LNCAP (cell line): Measurements from ENCODE around the gene FLNC.

Experiments
- TF ChIP-seq, protein P1 (sequence below): fragments of 450-650 bp; IDR thresholded peaks from 2 replicates; pipeline ENCODE4 v1.5.1; 2017; ENCODE audit warnings: mild to moderate bottlenecking

FLNC gene

DNA sequence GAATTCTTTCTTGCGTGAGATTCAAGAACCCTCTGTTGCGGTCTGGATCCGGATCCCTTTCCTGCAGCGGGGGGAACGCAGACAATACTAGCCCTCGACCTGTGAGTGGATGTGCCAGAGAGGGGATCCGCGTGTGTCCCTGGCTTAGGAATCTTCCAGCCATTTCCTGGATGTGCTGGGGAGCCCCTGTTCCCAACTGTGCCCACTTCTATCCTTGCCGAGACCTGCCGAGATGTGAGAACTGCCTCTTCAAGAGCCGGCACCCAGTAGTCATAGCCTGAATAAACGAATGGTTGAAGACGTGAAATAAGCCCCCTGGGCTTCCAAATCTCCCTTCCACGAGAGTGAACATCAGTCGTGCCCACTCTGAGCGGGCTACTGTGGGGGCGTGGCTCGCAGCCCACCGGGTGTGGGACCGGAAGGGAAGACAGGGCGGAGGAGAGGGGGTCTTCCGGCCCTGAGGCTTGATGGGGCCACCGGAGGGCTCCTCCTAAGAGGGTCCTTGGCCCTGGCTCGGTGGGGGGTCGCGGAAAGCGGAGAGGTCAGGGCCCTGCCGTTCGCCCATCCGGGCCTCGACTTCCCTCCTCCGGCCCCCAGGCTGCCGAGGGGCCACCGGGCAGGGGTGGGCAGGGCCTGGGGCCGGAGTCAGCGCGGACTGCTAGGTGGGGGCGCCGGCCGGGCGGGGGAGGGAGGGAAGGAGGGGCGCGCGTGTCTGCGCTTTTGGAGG, 39.7 kb upstream of the FLNC start:
- TF ChIP-seq, protein P1, sequence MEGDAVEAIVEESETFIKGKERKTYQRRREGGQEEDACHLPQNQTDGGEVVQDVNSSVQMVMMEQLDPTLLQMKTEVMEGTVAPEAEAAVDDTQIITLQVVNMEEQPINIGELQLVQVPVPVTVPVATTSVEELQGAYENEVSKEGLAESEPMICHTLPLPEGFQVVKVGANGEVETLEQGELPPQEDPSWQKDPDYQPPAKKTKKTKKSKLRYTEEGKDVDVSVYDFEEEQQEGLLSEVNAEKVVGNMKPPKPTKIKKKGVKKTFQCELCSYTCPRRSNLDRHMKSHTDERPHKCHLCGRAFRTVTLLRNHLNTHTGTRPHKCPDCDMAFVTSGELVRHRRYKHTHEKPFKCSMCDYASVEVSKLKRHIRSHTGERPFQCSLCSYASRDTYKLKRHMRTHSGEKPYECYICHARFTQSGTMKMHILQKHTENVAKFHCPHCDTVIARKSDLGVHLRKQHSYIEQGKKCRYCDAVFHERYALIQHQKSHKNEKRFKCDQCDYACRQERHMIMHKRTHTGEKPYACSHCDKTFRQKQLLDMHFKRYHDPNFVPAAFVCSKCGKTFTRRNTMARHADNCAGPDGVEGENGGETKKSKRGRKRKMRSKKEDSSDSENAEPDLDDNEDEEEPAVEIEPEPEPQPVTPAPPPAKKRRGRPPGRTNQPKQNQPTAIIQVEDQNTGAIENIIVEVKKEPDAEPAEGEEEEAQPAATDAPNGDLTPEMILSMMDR = no peak

DNA sequence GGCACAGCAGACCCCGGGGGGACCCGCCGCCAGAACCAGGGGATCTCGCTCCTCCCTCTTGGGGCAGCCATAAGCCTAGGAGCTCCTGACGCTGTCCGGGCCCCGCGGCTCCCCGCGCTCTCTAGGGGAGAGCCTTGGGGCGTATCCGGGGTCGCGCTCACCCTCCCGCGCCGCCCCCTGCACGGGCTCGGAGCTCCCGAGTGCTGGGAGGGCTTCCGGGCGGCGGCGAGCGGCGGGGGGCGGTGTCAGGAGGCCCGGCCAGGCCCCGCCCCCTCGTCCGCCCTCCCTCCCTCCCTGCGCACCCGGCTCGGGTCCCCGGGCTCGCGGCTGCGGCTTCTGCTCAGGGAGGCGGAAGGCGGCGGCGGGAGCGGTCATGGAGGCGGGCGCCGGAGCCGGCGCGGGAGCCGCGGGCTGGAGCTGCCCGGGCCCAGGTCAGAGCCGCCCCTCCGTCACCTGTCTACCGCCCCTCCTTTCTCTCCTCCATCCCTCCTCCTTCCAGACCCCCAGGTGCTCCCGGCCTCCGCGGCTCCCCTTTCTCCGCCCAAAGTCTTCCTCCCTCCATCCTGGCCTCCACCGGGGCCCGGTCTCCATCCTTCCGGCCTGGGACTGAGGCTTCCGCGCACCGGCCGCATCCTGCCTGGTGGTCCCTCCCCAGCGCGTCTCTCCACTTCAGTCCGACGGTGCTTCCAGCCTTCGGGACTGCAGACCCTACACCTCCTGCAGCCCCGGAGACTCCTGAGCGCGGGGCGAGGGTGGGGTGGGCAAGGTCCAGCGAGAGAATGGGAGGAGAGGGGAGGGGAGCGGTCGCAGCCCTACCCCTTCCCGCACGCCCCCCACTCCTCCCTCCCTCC, 38.9 kb upstream of the FLNC start, which contains the start of gene CCDC136:
TSS of gene CCDC136 (plus strand) at position 848 of the 851 bp plus-strand sequence. CDS start 444 bp downstream, outside the sequence.
- TF ChIP-seq, protein P1 = no peak

DNA sequence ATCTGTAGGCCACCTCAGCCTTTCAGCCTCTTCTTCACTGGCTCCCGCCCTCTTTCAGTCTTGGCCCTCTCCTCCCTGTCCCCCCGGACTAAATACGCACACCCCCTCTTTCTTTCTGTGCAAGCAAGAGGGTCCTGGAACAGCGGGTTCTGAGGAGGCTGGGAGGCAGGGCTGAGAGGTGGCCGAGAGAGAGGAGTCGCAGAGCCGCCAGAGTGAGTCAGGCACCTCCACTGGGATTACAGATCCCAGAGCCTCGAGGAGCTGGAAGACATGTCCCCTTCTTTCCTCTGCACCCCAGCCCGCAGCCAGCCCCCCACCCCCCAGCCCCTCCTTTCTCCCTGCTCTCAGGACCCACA, 38.3 kb upstream of the FLNC start:
- TF ChIP-seq, protein P1 = no peak

DNA sequence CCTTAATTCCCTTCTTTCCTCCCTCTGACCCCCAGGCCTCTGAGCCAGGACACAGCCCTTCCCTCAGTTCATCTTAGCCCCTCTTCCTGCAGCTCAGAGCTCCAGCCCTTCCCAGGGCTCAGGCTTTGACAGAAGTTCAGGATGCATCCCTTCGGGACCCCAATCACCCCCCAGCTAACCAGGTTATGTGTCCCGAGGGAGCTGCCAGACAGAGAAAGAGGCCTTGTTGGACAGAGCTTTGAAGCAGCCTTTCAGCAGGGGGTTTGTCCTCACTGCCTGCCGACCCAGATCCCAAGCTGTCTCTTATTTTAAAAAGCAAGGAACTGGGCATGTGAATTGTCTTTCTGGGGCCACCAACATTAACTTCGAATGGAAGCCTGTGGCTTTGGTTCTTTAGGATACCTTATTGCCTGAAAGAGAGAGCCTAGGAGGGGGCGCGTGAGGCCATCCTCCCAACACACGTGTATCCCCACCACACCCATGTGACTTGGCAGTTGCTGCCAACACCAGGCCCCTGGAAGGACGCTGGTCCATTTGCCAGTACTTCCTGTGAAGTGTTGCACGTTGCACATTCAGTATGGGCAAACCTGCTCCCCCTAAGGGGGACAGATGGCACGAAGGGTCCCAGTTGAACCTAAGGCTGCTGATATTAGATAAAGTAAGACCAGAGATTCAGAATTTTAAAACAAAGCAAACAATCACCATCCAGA, 37.6 kb upstream of the FLNC start:
- TF ChIP-seq, protein P1 = no peak

DNA sequence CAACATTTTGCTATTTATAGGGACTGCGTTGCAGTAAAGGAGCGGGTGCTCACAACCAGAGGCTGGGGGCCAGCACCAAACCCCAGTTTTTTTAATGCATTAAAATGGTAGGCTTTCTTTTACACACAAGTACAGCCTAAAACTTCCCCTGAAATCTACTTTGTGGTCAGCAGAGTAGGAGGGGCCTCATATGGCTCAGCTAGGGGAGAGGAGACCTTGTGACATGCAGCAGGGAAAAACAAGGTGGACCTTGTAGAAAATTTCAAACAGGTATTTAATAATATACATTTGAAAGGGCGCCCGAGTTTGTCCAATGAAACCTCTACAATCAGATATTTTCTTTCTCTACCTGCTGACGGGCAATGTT, 37.0 kb upstream of the FLNC start:
- TF ChIP-seq, protein P1 = no peak

DNA sequence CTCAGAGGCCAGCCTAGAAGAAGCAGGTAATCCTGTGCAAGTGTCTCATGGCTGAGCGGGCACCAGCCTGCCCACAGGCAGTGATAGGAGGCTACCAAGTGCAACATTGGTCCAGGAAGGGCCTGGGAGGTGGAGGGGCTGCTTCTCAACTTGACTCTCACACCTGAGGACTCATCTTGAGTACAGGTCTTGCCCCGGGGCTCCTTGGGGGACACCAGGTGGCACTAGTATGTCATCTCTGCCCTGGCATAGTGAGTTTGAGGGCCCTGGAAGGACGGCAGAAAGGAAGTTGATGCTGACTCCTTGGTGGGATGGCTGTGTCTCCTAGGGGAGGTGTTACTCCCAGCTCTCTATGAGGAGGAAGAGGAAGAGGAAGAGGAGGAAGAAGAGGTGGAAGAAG, 36.2 kb upstream of the FLNC start:
- TF ChIP-seq, protein P1 = no peak

DNA sequence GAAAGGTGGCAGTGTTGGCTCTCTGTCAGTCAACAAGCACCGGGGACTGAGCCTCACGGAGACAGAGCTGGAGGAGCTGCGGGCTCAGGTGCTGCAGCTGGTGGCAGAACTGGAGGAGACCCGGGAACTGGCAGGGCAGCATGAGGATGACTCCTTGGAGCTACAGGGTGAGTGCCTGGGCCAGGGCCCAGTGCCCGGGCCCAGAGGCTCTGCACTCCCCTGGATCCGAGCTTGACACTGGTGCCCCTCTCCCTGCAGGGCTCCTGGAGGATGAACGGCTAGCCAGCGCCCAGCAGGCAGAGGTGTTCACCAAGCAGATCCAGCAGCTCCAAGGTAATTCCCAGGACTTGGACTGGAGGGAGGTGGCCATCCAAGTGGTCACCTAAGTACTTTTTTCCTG, 35.8 kb upstream of the FLNC start:
- TF ChIP-seq, protein P1 = no peak
